Activated B cell treated with CpG ODN at 0.5 μM for 24 hours (primary cell): ENCODE results near the gene MOB2. TPM values are rescaled to one million over a fixed set of nuclear protein-coding genes. Genes with fewer than 3 reads are reported as not detected.

Experiments used
- ATAC-seq: fragments of 200-7000 bp; cut with Tn5 transposase; one replicate; pipeline ENCODE4 v1.10.0; 2021; ENCODE audit warnings: low read depth, mild to moderate bottlenecking, moderate library complexity
- CTCF ChIA-PET: fragments of 350-600 bp; sonication (Branson Sonifier 250); formaldehyde crosslinking; loops from one replicate; lab custom pipeline; 2021; ENCODE audit warnings: antibody characterized with exemption; lab: Charles Lee
- POLR2A ChIA-PET: fragments of 350-600 bp; sonication (Branson Sonifier 250); formaldehyde crosslinking; loops from one replicate; lab custom pipeline; 2021; ENCODE audit warnings: antibody characterized with exemption; lab: Charles Lee
- DNase-seq: peaks from one replicate; pipeline ENCODE4 v3.0.0; 2022
- H3K27ac Mint-ChIP-seq: one replicate; pipeline ENCODE4 v1.8.0; 2020; ENCODE audit warnings: mixed read lengths
- H3K27me3 Mint-ChIP-seq: one replicate; pipeline ENCODE4 v1.8.0; 2021; ENCODE audit warnings: mixed read lengths
- H3K36me3 Mint-ChIP-seq: one replicate; pipeline ENCODE4 v1.8.0; 2021; ENCODE audit warnings: low read depth, mixed read lengths
- H3K4me1 Mint-ChIP-seq: one replicate; pipeline ENCODE4 v1.8.0; 2021; ENCODE audit warnings: mixed read lengths
- H3K4me3 Mint-ChIP-seq: one replicate; pipeline ENCODE4 v1.8.0; 2020; ENCODE audit warnings: mild to moderate bottlenecking, mixed read lengths
- H3K9me3 Mint-ChIP-seq: one replicate; pipeline ENCODE4 v1.8.0; 2020; ENCODE audit warnings: mixed read lengths
- intact Hi-C: fragments of 100-400 bp; cut with micrococcal nuclease; formaldehyde crosslinking; loops from one replicate; pipeline ENCODE4 v1.15.1; 2024
- total RNA-seq: library from RNA; stranded (reverse); gene quantifications from 2 replicates; pipeline ENCODE4 v1.2.3, GENCODE V29; 2022
- TF ChIP-seq, protein P1 (sequence below): fragments of 200-600 bp; IDR thresholded peaks from one replicate; pipeline ENCODE4 v1.8.0; 2022; ENCODE audit warnings: antibody characterized with exemption, mild to moderate bottlenecking

Gene MOB2
- total RNA-seq, 1 donor from 2014 or later, result 29.5 TPM

DNA sequence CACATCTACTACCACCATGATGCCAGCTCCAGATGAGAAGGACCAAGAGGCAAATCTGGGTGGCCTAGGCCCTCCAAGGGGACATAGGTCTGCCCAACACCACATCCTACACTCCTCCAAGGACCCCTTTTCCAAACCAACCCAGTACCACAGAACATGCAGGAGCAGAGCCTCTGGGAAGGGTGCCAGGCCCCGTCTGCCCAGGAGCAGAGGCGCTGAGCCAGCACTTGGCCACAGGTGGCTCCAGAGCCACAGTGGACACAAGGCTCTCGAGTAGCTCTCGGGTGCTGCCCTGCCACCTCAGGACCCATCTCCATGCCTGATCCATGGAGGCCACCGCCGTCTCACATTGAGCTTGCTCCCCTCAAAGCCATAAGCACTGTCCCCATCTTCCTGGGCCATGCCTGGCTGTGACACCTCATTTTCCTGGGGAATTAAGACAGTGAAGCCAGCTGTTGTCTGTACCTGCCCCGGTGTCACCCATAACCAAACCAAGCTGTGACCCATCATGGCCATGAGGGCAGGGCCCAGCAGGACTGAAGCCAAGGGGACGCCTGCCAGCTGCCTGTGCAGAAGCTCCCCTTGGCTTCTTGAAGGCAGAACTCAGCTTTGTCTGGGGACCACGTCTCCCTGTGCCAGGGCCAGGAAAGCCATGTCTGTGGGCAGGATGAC is 7.4 kb downstream of the MOB2 start:
- intact Hi-C loops, result no loop called here
- POLR2A ChIA-PET, result no interaction called here
- DNase-seq, result no peak

DNA sequence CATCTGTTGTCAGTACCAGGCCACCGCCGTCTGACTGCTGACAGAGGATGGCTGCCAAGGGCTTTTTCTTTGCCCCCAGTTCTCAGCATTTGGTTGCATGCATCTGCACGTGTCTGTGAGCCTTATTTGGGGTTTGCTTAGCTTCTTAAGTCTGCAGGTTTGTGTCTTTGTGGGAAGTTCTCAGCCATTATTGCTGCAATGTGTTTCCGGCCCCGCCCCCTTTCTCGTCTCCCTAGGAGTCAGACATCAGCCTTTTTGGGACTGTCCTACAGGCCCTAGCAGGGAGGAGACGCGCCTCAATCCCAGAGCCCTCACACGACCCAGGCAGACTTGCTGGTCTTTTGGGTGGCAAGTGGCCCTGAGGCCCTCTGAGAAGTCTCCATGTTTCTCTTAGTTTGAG is 8.0 kb downstream of the MOB2 start:
- TF ChIP-seq, protein P1, sequence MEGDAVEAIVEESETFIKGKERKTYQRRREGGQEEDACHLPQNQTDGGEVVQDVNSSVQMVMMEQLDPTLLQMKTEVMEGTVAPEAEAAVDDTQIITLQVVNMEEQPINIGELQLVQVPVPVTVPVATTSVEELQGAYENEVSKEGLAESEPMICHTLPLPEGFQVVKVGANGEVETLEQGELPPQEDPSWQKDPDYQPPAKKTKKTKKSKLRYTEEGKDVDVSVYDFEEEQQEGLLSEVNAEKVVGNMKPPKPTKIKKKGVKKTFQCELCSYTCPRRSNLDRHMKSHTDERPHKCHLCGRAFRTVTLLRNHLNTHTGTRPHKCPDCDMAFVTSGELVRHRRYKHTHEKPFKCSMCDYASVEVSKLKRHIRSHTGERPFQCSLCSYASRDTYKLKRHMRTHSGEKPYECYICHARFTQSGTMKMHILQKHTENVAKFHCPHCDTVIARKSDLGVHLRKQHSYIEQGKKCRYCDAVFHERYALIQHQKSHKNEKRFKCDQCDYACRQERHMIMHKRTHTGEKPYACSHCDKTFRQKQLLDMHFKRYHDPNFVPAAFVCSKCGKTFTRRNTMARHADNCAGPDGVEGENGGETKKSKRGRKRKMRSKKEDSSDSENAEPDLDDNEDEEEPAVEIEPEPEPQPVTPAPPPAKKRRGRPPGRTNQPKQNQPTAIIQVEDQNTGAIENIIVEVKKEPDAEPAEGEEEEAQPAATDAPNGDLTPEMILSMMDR, result no peak
- no peak for DNase-seq
- no peak for ATAC-seq
- Mint-ChIP-seq H3K27ac (no peak overlapping the region), H3K27me3 (no peaks in the 10 kb centered on the region), H3K4me3 (no peak overlapping the region), H3K36me3 (peaks cover 67% of the 10 kb centered on the region), H3K9me3 (no peaks in the 10 kb centered on the region), H3K4me1 (no peaks in the 10 kb centered on the region)
- intact Hi-C loops, result no loop called here
- ChIA-PET POLR2A (no interaction called here), CTCF (no interaction called here)

More for the DNA sequence above, 7.4 kb downstream of the MOB2 start:
- Mint-ChIP-seq H3K27ac (no peak overlapping the region), H3K27me3 (no peaks in the 10 kb centered on the region), H3K4me1 (no peaks in the 10 kb centered on the region), H3K9me3 (no peaks in the 10 kb centered on the region), H3K4me3 (no peak overlapping the region), H3K36me3 (peaks cover 61% of the 10 kb centered on the region)
- TF ChIP-seq, protein P1, result no peak
- no peak for ATAC-seq
- CTCF ChIA-PET, result no interaction called here

DNA sequence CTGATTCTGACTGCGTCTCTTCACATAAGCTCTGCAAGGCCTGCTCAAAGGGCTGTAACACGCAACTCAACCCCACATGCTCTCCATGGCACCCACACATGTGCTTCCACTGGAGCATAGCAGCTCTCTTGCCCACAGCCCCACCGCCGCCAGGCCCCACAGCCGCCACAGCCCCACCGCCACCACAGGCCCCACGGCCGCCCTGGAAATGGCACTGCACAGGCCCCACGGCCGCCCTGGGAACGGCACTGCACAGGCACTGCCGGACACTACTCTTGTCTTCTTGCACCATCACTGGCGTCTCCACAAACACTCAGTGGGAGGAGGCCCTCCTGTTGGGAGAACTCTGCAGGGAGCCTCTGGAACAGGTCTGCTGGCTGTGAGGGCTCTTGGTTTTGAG is 8.6 kb downstream of the MOB2 start:
- Mint-ChIP-seq H3K36me3 (peaks cover 72% of the 10 kb centered on the region), H3K4me3 (no peak overlapping the region), H3K4me1 (no peaks in the 10 kb centered on the region), H3K27me3 (no peaks in the 10 kb centered on the region), H3K9me3 (no peaks in the 10 kb centered on the region), H3K27ac (no peak overlapping the region)
- intact Hi-C loops, result no loop called here
- no peak for ATAC-seq
- CTCF ChIA-PET, result no interaction called here
- POLR2A ChIA-PET, result no interaction called here
- TF ChIP-seq, protein P1, result no peak
- DNase-seq, result no peak

DNA sequence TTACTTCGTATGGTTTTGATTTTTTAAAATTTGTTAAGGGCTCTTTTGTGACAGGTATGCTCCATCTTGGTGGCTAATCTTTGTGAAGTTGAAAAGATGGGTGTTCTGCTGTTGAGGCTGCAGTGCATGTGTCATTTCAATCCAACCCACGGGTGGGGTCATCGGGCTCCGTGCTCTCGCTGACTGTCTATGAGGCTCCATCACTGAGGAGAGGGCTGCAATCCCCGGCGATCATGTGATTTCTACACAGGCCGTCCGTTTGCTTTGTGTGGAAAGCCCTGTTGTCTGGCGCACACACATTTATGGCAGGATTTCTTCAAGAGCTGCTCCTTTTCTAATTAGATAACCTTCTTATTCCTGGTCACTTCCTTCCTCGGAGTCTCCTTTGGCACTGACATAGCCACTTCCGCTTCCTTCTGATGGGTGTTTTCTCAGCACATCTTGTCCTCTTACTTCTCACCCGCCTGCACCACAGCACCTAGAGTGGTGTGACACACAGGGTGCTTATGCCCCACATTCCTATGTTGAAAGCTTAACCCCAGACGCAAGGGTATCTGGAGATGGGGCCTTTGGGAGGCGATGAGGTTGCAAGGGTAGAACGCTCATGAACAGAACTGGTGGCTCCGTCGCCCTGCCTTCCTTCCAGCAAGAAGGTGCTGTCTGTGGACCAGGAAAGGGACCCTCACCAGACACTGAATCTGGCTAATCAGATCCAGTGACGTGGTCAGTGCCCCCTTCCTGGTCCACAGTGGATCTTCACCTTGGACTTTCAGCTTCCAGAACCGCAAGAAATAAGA is 9.4 kb downstream of the MOB2 start:
- H3K4me1 Mint-ChIP-seq, result no peaks in the 10 kb centered on the region
- peaks cover 73% of the 10 kb centered on the region for H3K36me3 Mint-ChIP-seq
- H3K27ac Mint-ChIP-seq, result no peak overlapping the region
- ChIA-PET CTCF (no interaction called here), POLR2A (no interaction called here)
- TF ChIP-seq, protein P1, result no peak
- intact Hi-C loops, result no loop called here
- ATAC-seq, result no peak
- H3K27me3 Mint-ChIP-seq, result no peaks in the 10 kb centered on the region
- DNase-seq, result no peak
- H3K4me3 Mint-ChIP-seq, result no peak overlapping the region
- H3K9me3 Mint-ChIP-seq, result no peaks in the 10 kb centered on the region

DNA sequence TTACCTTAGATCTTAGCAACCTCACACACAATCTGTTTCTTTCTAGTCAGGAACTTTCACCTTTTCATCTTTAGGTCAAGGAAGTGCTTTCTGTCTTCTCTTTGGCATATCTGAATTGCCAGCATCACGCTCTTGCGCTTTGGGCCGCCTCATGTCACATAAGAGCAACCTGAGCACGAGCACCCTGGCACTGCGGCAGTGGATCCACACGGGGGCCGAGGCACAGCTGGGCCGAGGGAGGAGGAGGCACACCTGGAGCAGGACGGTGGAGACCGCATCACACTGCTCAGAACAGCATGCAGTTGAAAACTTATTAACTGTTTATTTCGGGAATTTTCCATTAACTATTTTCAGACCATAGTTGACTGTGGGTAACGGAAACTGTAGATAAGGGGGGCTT is 10.7 kb downstream of the MOB2 start:
- ChIA-PET CTCF (no interaction called here), POLR2A (no interaction called here)
- H3K36me3 Mint-ChIP-seq, result peaks cover 82% of the 10 kb centered on the region
- H3K9me3 Mint-ChIP-seq, result no peaks in the 10 kb centered on the region
- no peaks in the 10 kb centered on the region for H3K4me1 Mint-ChIP-seq
- H3K4me3 Mint-ChIP-seq, result no peak overlapping the region
- H3K27ac Mint-ChIP-seq, result no peak overlapping the region
- H3K27me3 Mint-ChIP-seq, result no peaks in the 10 kb centered on the region
- intact Hi-C loops, result no loop called here
- ATAC-seq (no peak), DNase-seq (no peak)
- TF ChIP-seq, protein P1, result no peak
